H1 (cell line): ENCODE measurements around the gene PLPPR3. TPM values are rescaled to one million over a fixed set of nuclear protein-coding genes. Genes with fewer than 3 reads are reported as not detected.

Experiments used
- SP4 ChIP-seq: IDR thresholded peaks from 2 replicates; pipeline ENCODE4 v1.6.1; 2012; ENCODE audit warnings: low read length, inconsistent platforms
- microRNA counts: library from miRNA; unstranded; fragments of <30 nt; microRNA quantifications from one replicate; lab custom pipeline; 2015
- microRNA-seq, 2 experiments: library from miRNA; unstranded; fragments of <30 nt; microRNA quantifications; one replicate each; pipeline versions ENCODE4 to v1.2.0, GENCODE V29; 2016 to 2020; ENCODE audit warnings: borderline microRNAs expressed in 2 of 2, borderline number of aligned reads in 2 of 2, borderline replicate concordance in 1 of 2
- polyA plus RNA-seq, 7 experiments: library from polyadenylated mRNA; depleted of rRNA in 3 of 7; stranded (reverse) in 5 of 7; unstranded in 2 of 7; fragments of >200 nt in 5 of 7; fragments of 200-250 nt in 2 of 7; gene quantifications; 1 replicate in 5 of 7; 2 replicates in 1 of 7; 4 replicates in 1 of 7; pipeline versions ENCODE4 v1.2.1 to v1.2.3, GENCODE V29; 2011 to 2013; ENCODE audit warnings: missing spikeins in 2 of 7, mixed read lengths in 2 of 7
- small RNA-seq: library from polyadenylated mRNA; stranded (forward); fragments of <200 nt; extraction: miRNeasy Mini kit (QIAGEN cat#:217004); gene quantifications from one replicate; pipeline ENCODE3, GENCODE V24; 2013; ENCODE audit not compliant: insufficient read depth
- total RNA-seq: library from RNA; stranded (reverse); fragmentation: NEBNext Ultra II Directional; extraction: Animal tissue kit (Norgen Biotek cat#: 25700); gene quantifications from 2 replicates; pipeline ENCODE4 v1.2.1, GENCODE V29; 2021

Gene PLPPR3
- total and polyA plus RNA-seq, 2 of the 8 experiments (the other 6 are each of a cell fraction or from before 2014, with no cell fraction given): 71.7 to 76.4 TPM

DNA sequence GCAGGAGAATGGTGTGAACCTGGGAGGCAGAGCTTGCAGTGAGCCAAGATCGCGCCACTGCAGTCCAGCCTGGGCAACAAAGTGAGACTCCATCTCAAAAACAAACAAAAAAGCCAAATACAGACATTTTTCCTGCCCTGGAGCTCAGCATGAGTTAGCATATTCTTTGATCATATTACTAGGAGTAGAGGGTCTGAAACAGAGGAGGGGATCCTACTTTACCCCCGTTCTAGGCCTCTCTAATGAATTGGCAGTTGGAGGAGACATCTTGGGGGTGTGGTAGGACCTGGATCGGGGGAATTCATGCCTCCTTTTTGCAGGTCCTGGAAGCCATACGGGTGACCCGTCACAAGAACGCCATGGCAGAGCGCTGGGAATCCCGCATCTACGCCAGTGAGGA lies 58.6 kb downstream of the PLPPR3 start (continued):
- TF ChIP-seq SP4: no peak
- TF ChIP-seq, all 59 proteins: peak for 0

MicroRNAs within 50 kb of the gene (microRNA counts, 767-probe panel; counts per million panel counts)
- microRNA hsa-miR-3187-3p (lab: Ali Mortazavi, UCI): 879 counts per million, percentile 95 among the panel's probes with 10 or more counts

Small RNAs within 50 kb of the gene (microRNA-seq; reads per million reads assigned to microRNA genes)
- 4.1 to 11.8 reads per million in 2 experiments for gene MIR3187
- gene MIR4745: 5.3 to 6.3 reads per million in 2 experiments

Small RNAs within 50 kb of the gene (small RNA-seq; reads per million reads assigned to genes)
- gene MIR3187: not detected

Other genes with a start within 250 kb of the PLPPR3 start
- 726 and 743 TPM in 2 replicates for gene BSG, start 249.4 kb downstream of the PLPPR3 start, total RNA-seq
- 1,055 and 1,381 TPM in 2 replicates for gene BSG, start 249.4 kb downstream of the PLPPR3 start, polyA plus RNA-seq (2011; rRNA removed)
- gene HCN2, start 232.1 kb downstream of the PLPPR3 start, total RNA-seq: 3.6 and 4.0 TPM in 2 replicates
- 1.0 and 1.9 TPM in 2 replicates for gene HCN2, start 232.1 kb downstream of the PLPPR3 start, polyA plus RNA-seq (2011; rRNA removed)
- gene POLRMT, start 188.4 kb downstream of the PLPPR3 start, total RNA-seq: 110 and 111 TPM in 2 replicates
- 93.0 and 119 TPM in 2 replicates for gene POLRMT, start 188.4 kb downstream of the PLPPR3 start, polyA plus RNA-seq (2011; rRNA removed)
- gene FGF22, start 182.1 kb downstream of the PLPPR3 start, total RNA-seq: 1.7 and 1.9 TPM in 2 replicates
- 0.44 and 0.99 TPM in 2 replicates for gene FGF22, start 182.1 kb downstream of the PLPPR3 start, polyA plus RNA-seq (2011; rRNA removed)
- 64.7 and 68.0 TPM in 2 replicates for gene RNF126, start 158.7 kb downstream of the PLPPR3 start, total RNA-seq
- 21.8 and 56.5 TPM in 2 replicates for gene RNF126, start 158.7 kb downstream of the PLPPR3 start, polyA plus RNA-seq (2011; rRNA removed)
- gene FSTL3, start 145.6 kb downstream of the PLPPR3 start, total RNA-seq: 7.5 and 8.1 TPM in 2 replicates
- gene FSTL3, start 145.6 kb downstream of the PLPPR3 start, polyA plus RNA-seq (2011; rRNA removed): 11.8 and 18.4 TPM in 2 replicates
- not detected in 2 replicates for gene PRSS57, start 126.5 kb downstream of the PLPPR3 start, total RNA-seq
- 0.09 TPM in 1 of 2 replicates, not detected in the other for gene PRSS57, start 126.5 kb downstream of the PLPPR3 start, polyA plus RNA-seq (2011; rRNA removed)
- 16.5 TPM in 2 replicates for gene PALM, start 113.0 kb downstream of the PLPPR3 start, total RNA-seq
- 5.7 and 13.0 TPM in 2 replicates for gene PALM, start 113.0 kb downstream of the PLPPR3 start, polyA plus RNA-seq (2011; rRNA removed)
- 0.43 and 0.54 TPM in 2 replicates for gene MISP, start 70.8 kb downstream of the PLPPR3 start, total RNA-seq
- 0.45 and 0.52 TPM in 2 replicates for gene MISP, start 70.8 kb downstream of the PLPPR3 start, polyA plus RNA-seq (2011; rRNA removed)
- 873 and 888 TPM in 2 replicates for gene PTBP1, start 24.5 kb downstream of the PLPPR3 start, total RNA-seq
- 528 and 645 TPM in 2 replicates for gene PTBP1, start 24.5 kb downstream of the PLPPR3 start, polyA plus RNA-seq (2011; rRNA removed)
- gene AZU1, start 5.9 kb upstream of the PLPPR3 start, total RNA-seq: 0.80 and 1.7 TPM in 2 replicates
- gene AZU1, start 5.9 kb upstream of the PLPPR3 start, polyA plus RNA-seq (2011; rRNA removed): 1.3 and 2.7 TPM in 2 replicates
- gene PRTN3, start 19.0 kb upstream of the PLPPR3 start, total RNA-seq: 0.39 and 0.42 TPM in 2 replicates
- gene PRTN3, start 19.0 kb upstream of the PLPPR3 start, polyA plus RNA-seq (2011; rRNA removed): 2.1 and 3.1 TPM in 2 replicates
- gene ELANE, start 30.3 kb upstream of the PLPPR3 start, total RNA-seq: not detected in 2 replicates
- not detected in 2 replicates for gene ELANE, start 30.3 kb upstream of the PLPPR3 start, polyA plus RNA-seq (2011; rRNA removed)
- 1.7 TPM in 2 replicates for gene CFD, start 37.7 kb upstream of the PLPPR3 start, total RNA-seq
- 2.8 and 4.6 TPM in 2 replicates for gene CFD, start 37.7 kb upstream of the PLPPR3 start, polyA plus RNA-seq (2011; rRNA removed)
- gene MED16, start 71.2 kb upstream of the PLPPR3 start, total RNA-seq: 51.0 and 55.9 TPM in 2 replicates
- 67.2 and 134 TPM in 2 replicates for gene MED16, start 71.2 kb upstream of the PLPPR3 start, polyA plus RNA-seq (2011; rRNA removed)
- not detected in 2 replicates for gene RNU6-9, start 71.5 kb upstream of the PLPPR3 start, total RNA-seq
- gene RNU6-9, start 71.5 kb upstream of the PLPPR3 start, polyA plus RNA-seq (2011; rRNA removed): not detected in 2 replicates
- gene R3HDM4, start 91.3 kb upstream of the PLPPR3 start, total RNA-seq: 76.1 and 76.8 TPM in 2 replicates
- 102 and 151 TPM in 2 replicates for gene R3HDM4, start 91.3 kb upstream of the PLPPR3 start, polyA plus RNA-seq (2011; rRNA removed)
- 2.3 and 2.6 TPM in 2 replicates for gene KISS1R, start 95.4 kb upstream of the PLPPR3 start, total RNA-seq
- 2.7 and 5.1 TPM in 2 replicates for gene KISS1R, start 95.4 kb upstream of the PLPPR3 start, polyA plus RNA-seq (2011; rRNA removed)
- gene ARID3A, start 104.1 kb upstream of the PLPPR3 start, total RNA-seq: 77.4 and 78.4 TPM in 2 replicates
- gene ARID3A, start 104.1 kb upstream of the PLPPR3 start, polyA plus RNA-seq (2011; rRNA removed): 40.5 and 59.3 TPM in 2 replicates
- 87.7 and 90.1 TPM in 2 replicates for gene WDR18, start 162.4 kb upstream of the PLPPR3 start, total RNA-seq
- 177 and 264 TPM in 2 replicates for gene WDR18, start 162.4 kb upstream of the PLPPR3 start, polyA plus RNA-seq (2011; rRNA removed)
- 0.45 and 0.63 TPM in 2 replicates for gene GRIN3B, start 178.5 kb upstream of the PLPPR3 start, total RNA-seq
- 1.0 and 2.0 TPM in 2 replicates for gene GRIN3B, start 178.5 kb upstream of the PLPPR3 start, polyA plus RNA-seq (2011; rRNA removed)
- gene TMEM259, start 199.2 kb upstream of the PLPPR3 start, total RNA-seq: 140 and 142 TPM in 2 replicates
- gene TMEM259, start 199.2 kb upstream of the PLPPR3 start, polyA plus RNA-seq (2011; rRNA removed): 243 and 343 TPM in 2 replicates
- gene RNU6-2, start 199.6 kb upstream of the PLPPR3 start, total RNA-seq: not detected in 2 replicates
- not detected in 2 replicates for gene RNU6-2, start 199.6 kb upstream of the PLPPR3 start, polyA plus RNA-seq (2011; rRNA removed)
- gene CNN2, start 204.7 kb upstream of the PLPPR3 start, total RNA-seq: 522 and 551 TPM in 2 replicates
- gene CNN2, start 204.7 kb upstream of the PLPPR3 start, polyA plus RNA-seq (2011; rRNA removed): 189 and 349 TPM in 2 replicates
- gene ABCA7, start 218.2 kb upstream of the PLPPR3 start, total RNA-seq: 25.6 and 29.7 TPM in 2 replicates
- 10.4 and 17.4 TPM in 2 replicates for gene ABCA7, start 218.2 kb upstream of the PLPPR3 start, polyA plus RNA-seq (2011; rRNA removed)
- 41.8 and 43.6 TPM in 2 replicates for gene ARHGAP45, start 245.2 kb upstream of the PLPPR3 start, total RNA-seq
- gene ARHGAP45, start 245.2 kb upstream of the PLPPR3 start, polyA plus RNA-seq (2011; rRNA removed): 31.4 and 40.2 TPM in 2 replicates